SK-N-SH (cell line): Measurements from ENCODE around the gene TRAF5.
A peak's percentile ranks its signal among the peaks of the same experiment; 100 is the strongest.

ENCODE experiments used
- CTCF ChIP-seq: fragments of 200-600 bp; sonication (generic); IDR thresholded peaks from 2 replicates; pipeline ENCODE4 v1.6.1; 2017; ENCODE audit warnings: antibody characterized with exemption, mild to moderate bottlenecking, moderate library complexity
- EP300 ChIP-seq, 2 experiments: IDR thresholded peaks; 2 replicates each; pipeline versions ENCODE4 v1.4.0 to v1.6.1; 2012; ENCODE audit warnings: borderline replicate concordance in 1 of 2, low read depth in 1 of 2, low read length in 1 of 2
- JUND ChIP-seq: IDR thresholded peaks from 2 replicates; pipeline ENCODE4 v1.4.0; 2012
- MAX ChIP-seq: IDR thresholded peaks from 2 replicates; pipeline ENCODE4 v1.4.0; 2012; ENCODE audit warnings: low read depth
- MEF2A ChIP-seq: IDR thresholded peaks from 2 replicates; pipeline ENCODE4 v1.4.0; 2012; ENCODE audit warnings: low read depth, borderline replicate concordance
- POLR2AphosphoS5 ChIP-seq: IDR thresholded peaks from 2 replicates; pipeline ENCODE4 v1.6.1; 2012; ENCODE audit warnings: low read depth, low read length
- RAD21 ChIP-seq: IDR thresholded peaks from 2 replicates; pipeline ENCODE4 v1.6.1; 2012; ENCODE audit warnings: mild to moderate bottlenecking, low read length
- REST ChIP-seq: IDR thresholded peaks from 2 replicates; pipeline ENCODE4 v1.6.1; 2012; ENCODE audit warnings: mild to moderate bottlenecking, low read depth, low read length, moderate library complexity
- SIN3A ChIP-seq: IDR thresholded peaks from 2 replicates; pipeline ENCODE4 v1.6.1; 2012; ENCODE audit warnings: low read depth, mild to moderate bottlenecking, low read length, moderate library complexity, borderline replicate concordance
- TAF1 ChIP-seq: IDR thresholded peaks from 2 replicates; pipeline ENCODE4 v1.6.1; 2012; ENCODE audit warnings: low read depth, mild to moderate bottlenecking, low read length, moderate library complexity, borderline replicate concordance
- TCF12 ChIP-seq: IDR thresholded peaks from 2 replicates; pipeline ENCODE4 v1.4.0; 2012
- TEAD4 ChIP-seq: IDR thresholded peaks from 2 replicates; pipeline ENCODE4 v1.4.0; 2012; ENCODE audit warnings: mild to moderate bottlenecking, borderline replicate concordance; ENCODE audit not compliant: insufficient read depth
- USF2 ChIP-seq: fragments of 150-350 bp; IDR thresholded peaks from 2 replicates; pipeline ENCODE4 v1.6.1; 2017; ENCODE audit warnings: antibody characterized with exemption, low read length, low read depth, borderline replicate concordance
- YY1 ChIP-seq: IDR thresholded peaks from 2 replicates; pipeline ENCODE4 v1.4.0; 2012; ENCODE audit warnings: low read depth, mild to moderate bottlenecking

- TF ChIP-seq POLR2AphosphoS5 = no peak
- no peak for TF ChIP-seq REST
- TF ChIP-seq CTCF = no peak
- TF ChIP-seq JUND = no peak
- TF ChIP-seq RAD21 = no peak
- no peak for TF ChIP-seq EP300 (IDR thresholded peaks at IDR 0.05; ENCODE audit: borderline replicate concordance in 1 of 2, low read depth in 1 of 2, low read length in 1 of 2)
- 0 out of 2 replicates have a peak, but pooled peaks have one; percentile 4 for TF ChIP-seq SIN3A
- no peak for TF ChIP-seq MAX
- no peak for TF ChIP-seq TAF1
- no peak for TF ChIP-seq YY1
- no peak for TF ChIP-seq USF2
- no peak for TF ChIP-seq TEAD4
- TF ChIP-seq TCF12 = no peak
- TF ChIP-seq MEF2A = no peak
Observed at GRCh38 chr1:211376807-211377470, 50.3 kb downstream of the TRAF5 start.
